ENCODE data around the gene IFI27.

Gene IFI27

DNA sequence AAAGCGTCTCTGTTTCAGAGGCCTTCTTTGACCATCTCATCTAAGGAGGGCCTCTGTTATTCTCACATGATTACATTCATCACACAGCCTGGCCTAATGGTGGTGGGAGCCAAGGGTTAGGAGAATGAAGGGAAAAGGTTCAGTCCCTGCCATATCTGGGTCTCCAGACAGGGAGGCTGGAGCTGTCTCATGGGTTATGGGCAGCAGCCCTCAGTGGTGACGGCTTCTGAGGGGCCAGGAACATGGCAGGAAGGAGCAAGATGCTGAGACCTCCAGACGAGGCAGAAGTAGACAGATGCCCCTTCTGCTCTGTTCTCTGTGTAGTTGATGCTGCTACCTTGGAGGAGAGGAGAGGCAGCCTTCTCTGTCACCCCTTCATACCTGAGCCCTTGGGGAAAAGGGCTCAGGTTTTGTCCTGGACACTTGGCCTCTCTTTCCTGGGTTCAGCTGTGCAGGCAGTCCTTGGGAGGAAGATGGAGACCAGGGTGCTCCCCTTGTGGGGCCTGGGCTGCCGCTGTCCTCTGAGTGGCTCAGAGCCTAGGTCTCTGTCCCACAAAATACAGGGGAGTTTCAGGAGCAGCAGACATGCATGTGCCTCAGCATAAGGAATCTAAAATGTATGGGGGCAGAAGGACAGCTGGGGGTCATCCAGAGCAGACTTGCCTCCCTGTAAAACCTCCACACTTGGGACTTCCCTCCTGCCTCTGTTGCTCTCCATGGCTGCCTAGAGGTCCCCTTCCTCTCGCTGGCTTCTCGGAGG, 15.3 kb downstream of the IFI27 start:
- TF ChIP-seq, protein P1, sequence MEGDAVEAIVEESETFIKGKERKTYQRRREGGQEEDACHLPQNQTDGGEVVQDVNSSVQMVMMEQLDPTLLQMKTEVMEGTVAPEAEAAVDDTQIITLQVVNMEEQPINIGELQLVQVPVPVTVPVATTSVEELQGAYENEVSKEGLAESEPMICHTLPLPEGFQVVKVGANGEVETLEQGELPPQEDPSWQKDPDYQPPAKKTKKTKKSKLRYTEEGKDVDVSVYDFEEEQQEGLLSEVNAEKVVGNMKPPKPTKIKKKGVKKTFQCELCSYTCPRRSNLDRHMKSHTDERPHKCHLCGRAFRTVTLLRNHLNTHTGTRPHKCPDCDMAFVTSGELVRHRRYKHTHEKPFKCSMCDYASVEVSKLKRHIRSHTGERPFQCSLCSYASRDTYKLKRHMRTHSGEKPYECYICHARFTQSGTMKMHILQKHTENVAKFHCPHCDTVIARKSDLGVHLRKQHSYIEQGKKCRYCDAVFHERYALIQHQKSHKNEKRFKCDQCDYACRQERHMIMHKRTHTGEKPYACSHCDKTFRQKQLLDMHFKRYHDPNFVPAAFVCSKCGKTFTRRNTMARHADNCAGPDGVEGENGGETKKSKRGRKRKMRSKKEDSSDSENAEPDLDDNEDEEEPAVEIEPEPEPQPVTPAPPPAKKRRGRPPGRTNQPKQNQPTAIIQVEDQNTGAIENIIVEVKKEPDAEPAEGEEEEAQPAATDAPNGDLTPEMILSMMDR (IDR thresholded peaks at IDR 0.05; ENCODE audit: low read depth, low read length): no peak
- H3K4me3 ChIP-seq (ENCODE audit: low read depth, low read length): no peak overlapping the region

DNA sequence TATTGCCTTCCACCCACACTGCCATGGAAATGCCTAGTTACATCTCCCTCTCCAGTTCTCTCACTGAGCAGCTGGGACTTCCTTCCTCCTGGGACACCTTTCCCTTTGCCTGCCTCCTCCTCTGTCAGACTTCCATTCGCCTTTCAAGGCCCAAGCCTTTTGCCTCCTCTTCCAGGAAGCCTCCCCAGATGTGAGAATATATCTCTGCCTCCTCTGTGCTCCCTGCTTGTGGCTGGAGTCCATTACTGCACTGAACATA, 15.8 kb downstream of the IFI27 start:
- H3K4me3 ChIP-seq (ENCODE audit: low read depth, low read length): no peak overlapping the region
- TF ChIP-seq, protein P1 (IDR thresholded peaks at IDR 0.05; ENCODE audit: low read depth, low read length): no peak

DNA sequence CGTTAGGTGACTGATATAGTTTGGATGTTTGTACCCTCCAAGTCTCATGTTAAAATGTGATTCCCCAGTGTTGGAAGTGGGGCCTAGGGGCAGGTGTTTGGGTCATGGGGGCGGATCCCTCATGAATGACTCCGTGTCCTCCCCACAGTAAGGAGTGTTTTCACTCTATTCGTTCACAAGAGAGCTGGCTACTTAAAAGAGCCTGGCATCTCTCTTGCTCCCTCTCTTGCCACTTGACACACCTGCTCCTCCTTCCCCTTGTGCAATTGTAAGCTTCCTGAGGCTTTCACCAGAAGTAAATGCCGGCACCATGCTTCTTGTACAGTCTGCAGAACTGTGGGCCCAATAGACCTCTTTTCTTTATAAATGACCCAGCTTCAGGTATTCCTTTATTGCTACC, 16.3 kb downstream of the IFI27 start:
- H3K4me3 ChIP-seq (ENCODE audit: low read depth, low read length): no peak overlapping the region
- TF ChIP-seq, protein P1 (IDR thresholded peaks at IDR 0.05; ENCODE audit: low read depth, low read length): no peak

DNA sequence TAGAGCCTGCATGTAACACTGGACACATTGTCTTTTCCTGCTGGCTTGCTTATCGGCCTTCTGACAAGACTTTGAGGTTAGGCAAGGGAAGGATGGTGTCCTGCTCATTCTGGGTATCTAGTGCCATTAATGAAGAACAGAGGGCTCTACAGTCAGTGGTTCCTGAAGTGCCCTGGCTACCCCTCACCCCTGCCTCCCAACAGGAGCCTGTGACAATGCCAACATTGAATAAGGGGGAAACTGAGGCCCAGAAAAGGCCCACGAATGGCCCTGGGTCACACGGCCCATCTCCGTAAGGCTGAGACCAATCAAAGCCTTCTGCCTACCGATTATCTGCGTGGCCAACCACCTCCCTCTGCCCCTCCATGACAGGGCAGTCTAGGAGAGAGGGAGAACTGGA, 16.8 kb downstream of the IFI27 start:
- no peak overlapping the region for H3K4me3 ChIP-seq (ENCODE audit: low read depth, low read length)
- TF ChIP-seq, protein P1 (IDR thresholded peaks at IDR 0.05; ENCODE audit: low read depth, low read length): no peak

DNA sequence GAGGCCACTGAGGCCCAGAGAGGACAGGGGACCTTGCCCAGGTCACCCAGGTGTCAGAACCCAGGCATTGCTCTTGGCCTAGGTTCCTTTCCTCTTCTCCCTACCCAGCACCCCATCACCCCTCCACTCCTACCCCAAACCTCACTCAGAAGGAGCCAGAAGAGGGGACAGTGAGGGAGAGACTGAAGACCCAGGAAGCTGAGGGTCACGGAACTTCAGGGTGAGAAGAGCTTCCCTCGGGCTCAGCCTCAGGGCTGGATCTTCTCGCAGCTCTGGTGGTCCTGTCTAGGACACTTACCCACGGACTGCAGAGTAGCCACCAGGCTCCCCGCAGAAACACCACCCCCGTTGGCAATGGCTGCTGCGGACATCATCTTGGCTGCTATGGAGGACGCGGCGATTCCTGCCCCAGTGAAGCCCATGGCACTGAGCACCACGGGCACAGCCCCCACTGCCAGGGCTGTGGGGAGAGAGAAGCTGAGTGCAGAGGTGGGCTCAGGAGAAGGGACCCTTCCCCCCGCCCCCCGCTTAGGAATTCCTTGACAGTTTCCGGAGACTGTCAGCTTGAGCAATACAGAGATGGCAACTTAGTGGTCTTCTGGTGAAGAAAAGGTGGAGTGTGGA, 17.8 kb downstream of the IFI27 start:
- peak overlapping the region; percentile 68 for H3K4me3 ChIP-seq (ENCODE audit: low read depth, low read length)
- TF ChIP-seq, protein P1 (IDR thresholded peaks at IDR 0.05; ENCODE audit: low read depth, low read length): no peak

DNA sequence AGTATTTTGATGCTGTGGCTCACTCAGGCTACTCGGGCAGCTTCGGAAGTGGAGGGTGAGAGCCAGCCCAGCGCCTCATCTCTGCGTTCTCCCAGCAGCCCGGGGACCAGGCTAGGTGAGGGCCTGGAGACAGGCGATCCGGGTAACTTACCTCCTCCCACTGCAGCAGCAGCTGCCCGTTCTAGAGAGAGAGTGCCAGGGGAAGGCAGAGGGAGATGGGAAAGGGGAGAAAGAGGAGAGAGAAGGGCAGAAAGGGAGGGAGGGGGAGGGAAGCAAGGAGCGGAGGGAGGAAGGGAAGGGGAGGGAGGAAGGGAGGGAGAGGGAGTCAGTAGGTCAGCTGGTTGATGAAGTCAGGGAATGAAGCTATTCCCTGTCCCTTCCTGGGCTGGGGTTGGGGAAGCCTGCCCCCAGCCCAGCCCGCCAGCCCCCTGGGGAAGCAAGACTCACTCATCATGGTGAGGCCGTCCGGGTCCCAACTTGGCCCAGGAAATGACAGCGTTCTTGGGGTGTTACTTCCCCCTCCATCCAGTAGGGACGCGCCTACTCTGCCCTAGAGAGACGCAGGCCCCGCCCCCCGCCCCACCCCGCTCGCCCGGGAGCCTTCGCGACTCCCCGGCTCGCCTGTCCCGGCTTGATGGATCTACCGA, 18.7 kb downstream of the IFI27 start, which contains the start of gene IFI27L2:
TSS of gene IFI27L2 (minus strand) at position 494 of the 647 bp plus-strand sequence. CDS start at position 454, 40 bp downstream.
- TF ChIP-seq, protein P1 (IDR thresholded peaks at IDR 0.05; ENCODE audit: low read depth, low read length): no peak
- H3K4me3 ChIP-seq (ENCODE audit: low read depth, low read length): peak within 1 kb of the TSS; percentile 68

Measured in WI38 (cell line).